Gastroesophageal sphincter (tissue), 3 donors: ENCODE results near the gene PRODH2.

Experiments
- CTCF ChIP-seq, 4 experiments: fragments of 200-600 bp in 2 of 4; fragments of 450-650 bp in 2 of 4; sonication (generic) in 1 of 4; IDR thresholded peaks; one replicate each; pipeline ENCODE4 v1.5.1; 2017 to 2019; ENCODE audit warnings: antibody characterized with exemption in 4 of 4, mild to moderate bottlenecking in 2 of 4, moderate library complexity in 2 of 4
- POLR2AphosphoS5 ChIP-seq: sonication (generic); formaldehyde crosslinking; IDR thresholded peaks from one replicate; pipeline ENCODE4 v1.6.1; 2017; ENCODE audit warnings: antibody characterized with exemption

GRCh38 chr19:35789978-35790944 lies 22.4 kb downstream of the PRODH2 start:
- TF ChIP-seq CTCF (IDR thresholded peaks at IDR 0.05), result no peak
- no peak for TF ChIP-seq POLR2AphosphoS5
